ENCODE measurements around the gene CIPC.

CIPC gene

DNA sequence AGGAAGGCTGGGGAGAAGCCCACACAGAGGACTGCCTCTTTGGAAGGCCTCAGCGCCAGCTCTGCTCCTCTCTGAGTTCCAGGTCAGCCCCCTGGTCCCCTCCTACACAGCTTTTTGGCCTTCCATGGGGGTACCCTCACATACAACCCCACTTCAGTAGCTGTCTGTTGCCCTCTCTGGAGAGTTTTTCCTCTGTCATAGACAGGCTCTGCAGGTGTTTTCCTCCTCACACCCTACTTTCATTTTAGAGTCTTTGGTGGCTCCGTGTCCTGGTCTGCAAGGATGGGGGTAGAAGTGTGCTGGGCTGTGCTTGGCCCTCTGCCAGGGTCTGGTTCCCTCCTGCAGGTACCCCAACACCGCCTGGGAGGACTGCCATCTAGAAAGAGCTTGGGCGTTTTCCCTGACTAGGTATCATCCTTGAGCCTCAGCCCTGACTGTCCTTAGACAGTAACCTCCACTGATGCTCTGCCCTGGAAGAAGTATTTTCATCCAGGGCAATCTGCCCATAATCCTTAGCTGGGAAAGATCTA, 28.5 kb downstream of the CIPC start:
- no peaks in the 10 kb centered on the region for H3K9me3 ChIP-seq (ENCODE audit: insufficient read depth, low read length)
- TF ChIP-seq, protein P1, sequence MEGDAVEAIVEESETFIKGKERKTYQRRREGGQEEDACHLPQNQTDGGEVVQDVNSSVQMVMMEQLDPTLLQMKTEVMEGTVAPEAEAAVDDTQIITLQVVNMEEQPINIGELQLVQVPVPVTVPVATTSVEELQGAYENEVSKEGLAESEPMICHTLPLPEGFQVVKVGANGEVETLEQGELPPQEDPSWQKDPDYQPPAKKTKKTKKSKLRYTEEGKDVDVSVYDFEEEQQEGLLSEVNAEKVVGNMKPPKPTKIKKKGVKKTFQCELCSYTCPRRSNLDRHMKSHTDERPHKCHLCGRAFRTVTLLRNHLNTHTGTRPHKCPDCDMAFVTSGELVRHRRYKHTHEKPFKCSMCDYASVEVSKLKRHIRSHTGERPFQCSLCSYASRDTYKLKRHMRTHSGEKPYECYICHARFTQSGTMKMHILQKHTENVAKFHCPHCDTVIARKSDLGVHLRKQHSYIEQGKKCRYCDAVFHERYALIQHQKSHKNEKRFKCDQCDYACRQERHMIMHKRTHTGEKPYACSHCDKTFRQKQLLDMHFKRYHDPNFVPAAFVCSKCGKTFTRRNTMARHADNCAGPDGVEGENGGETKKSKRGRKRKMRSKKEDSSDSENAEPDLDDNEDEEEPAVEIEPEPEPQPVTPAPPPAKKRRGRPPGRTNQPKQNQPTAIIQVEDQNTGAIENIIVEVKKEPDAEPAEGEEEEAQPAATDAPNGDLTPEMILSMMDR (IDR thresholded peaks at IDR 0.05; ENCODE audit: insufficient read depth, low read length, poor library complexity, severe bottlenecking): no peak
- TF ChIP-seq EZH2phosphoT487 (conservative IDR thresholded peaks at IDR 0.05; ENCODE audit: low read length): no peak
- no peak overlapping the region for H3K27ac ChIP-seq (ENCODE audit: low read depth, low read length)
- H3K4me2 ChIP-seq (ENCODE audit: low read depth, low read length, poor library complexity, severe bottlenecking): no peak overlapping the region
- H4K20me1 ChIP-seq (ENCODE audit: low read depth, low read length): no peaks in the 10 kb centered on the region
- no peaks in the 10 kb centered on the region for H3K9me2 ChIP-seq (replicated peaks; ENCODE audit: insufficient read depth, low read length)
- no peaks in the 10 kb centered on the region for H3K79me2 ChIP-seq (ENCODE audit: insufficient read depth, low read length)
- no peak overlapping the region for H3K4me3 ChIP-seq (ENCODE audit: insufficient read depth, low read length, poor library complexity, severe bottlenecking)
- no peaks in the 10 kb centered on the region for H3K27me3 ChIP-seq (ENCODE audit: low read length)
- no peak overlapping the region for H2AFZ ChIP-seq (ENCODE audit: low read depth, low read length, severe bottlenecking)
- no peaks in the 10 kb centered on the region for H3K36me3 ChIP-seq (ENCODE audit: low read length)
- H3F3A ChIP-seq (ENCODE audit: insufficient read depth): peaks cover 15% of the 10 kb centered on the region
- no peak overlapping the region for H3K9ac ChIP-seq (ENCODE audit: low read length)

DNA sequence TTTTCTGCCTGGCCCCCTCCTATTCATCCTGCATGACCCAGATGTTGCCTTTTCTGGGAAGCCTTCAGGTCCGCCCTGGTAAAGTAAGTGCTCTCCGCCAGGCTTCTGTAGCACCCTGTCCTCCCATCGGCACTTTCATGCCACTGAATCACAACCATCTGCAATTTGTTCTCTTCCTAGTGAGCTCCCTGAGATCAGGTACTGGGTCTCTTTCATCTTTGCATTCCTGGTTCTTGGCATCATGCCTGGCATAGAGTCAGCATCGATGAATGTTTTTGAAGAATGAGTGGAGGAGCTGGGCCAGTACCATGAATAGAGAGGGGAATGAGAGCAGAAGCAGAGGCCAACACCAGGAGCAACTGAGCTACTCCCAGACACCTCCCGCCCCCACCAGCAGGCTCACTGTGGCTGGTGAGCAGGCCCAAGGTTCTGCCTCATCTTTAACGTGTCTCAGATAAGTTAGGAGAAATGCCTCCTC, 30.4 kb downstream of the CIPC start:
- no peak overlapping the region for H2AFZ ChIP-seq (ENCODE audit: low read depth, low read length, severe bottlenecking)
- no peak overlapping the region for H3K4me3 ChIP-seq (ENCODE audit: insufficient read depth, low read length, poor library complexity, severe bottlenecking)
- H3K27me3 ChIP-seq (ENCODE audit: low read length): no peaks in the 10 kb centered on the region
- H3K9ac ChIP-seq (ENCODE audit: low read length): no peak overlapping the region
- TF ChIP-seq, protein P1 (IDR thresholded peaks at IDR 0.05; ENCODE audit: insufficient read depth, low read length, poor library complexity, severe bottlenecking): no peak
- no peak for TF ChIP-seq EZH2phosphoT487 (conservative IDR thresholded peaks at IDR 0.05; ENCODE audit: low read length)
- H4K20me1 ChIP-seq (ENCODE audit: low read depth, low read length): no peaks in the 10 kb centered on the region
- H3K27ac ChIP-seq (ENCODE audit: low read depth, low read length): no peak overlapping the region
- H3K36me3 ChIP-seq (ENCODE audit: low read length): no peaks in the 10 kb centered on the region
- no peaks in the 10 kb centered on the region for H3K9me2 ChIP-seq (replicated peaks; ENCODE audit: insufficient read depth, low read length)
- no peaks in the 10 kb centered on the region for H3K9me3 ChIP-seq (ENCODE audit: insufficient read depth, low read length)
- peaks cover 4% of the 10 kb centered on the region; the same call in 1 of the 2 replicates for H3F3A ChIP-seq (ENCODE audit: insufficient read depth)
- no peak overlapping the region for H3K4me2 ChIP-seq (ENCODE audit: low read depth, low read length, poor library complexity, severe bottlenecking)
- H3K79me2 ChIP-seq (ENCODE audit: insufficient read depth, low read length): no peaks in the 10 kb centered on the region

DNA sequence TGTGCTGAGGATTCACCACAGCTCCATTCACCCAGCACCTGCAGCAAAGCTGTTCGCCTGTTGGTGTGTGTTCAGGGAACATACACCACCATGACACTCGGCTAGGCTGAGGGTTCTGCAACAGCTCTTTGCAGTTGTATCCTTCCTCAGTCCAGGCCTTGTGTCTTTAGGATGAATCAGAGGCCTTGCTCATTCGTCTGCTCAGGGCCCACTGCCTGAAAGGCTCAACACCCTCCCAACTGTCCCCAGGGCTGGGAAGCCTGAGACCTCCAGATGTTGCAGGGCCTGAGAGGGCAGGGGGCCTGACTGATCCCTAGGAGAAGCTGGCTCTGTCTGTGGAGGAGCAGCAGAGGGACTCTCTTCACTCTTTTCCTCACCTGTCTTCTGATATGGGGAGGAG, 32.3 kb downstream of the CIPC start:
- Histone ChIP-seq H3K9ac (ENCODE audit: low read length) (no peak overlapping the region), H3K36me3 (ENCODE audit: low read length) (no peaks in the 10 kb centered on the region), H3K79me2 (ENCODE audit: insufficient read depth, low read length) (no peaks in the 10 kb centered on the region), H3K9me2 (replicated peaks; ENCODE audit: insufficient read depth, low read length) (no peaks in the 10 kb centered on the region), H4K20me1 (ENCODE audit: low read depth, low read length) (no peaks in the 10 kb centered on the region), H3K27me3 (ENCODE audit: low read length) (no peaks in the 10 kb centered on the region), H2AFZ (ENCODE audit: low read depth, low read length, severe bottlenecking) (no peak overlapping the region), H3F3A (ENCODE audit: insufficient read depth) (no peaks in the 10 kb centered on the region), H3K4me2 (ENCODE audit: low read depth, low read length, poor library complexity, severe bottlenecking) (no peak overlapping the region), H3K4me3 (ENCODE audit: insufficient read depth, low read length, poor library complexity, severe bottlenecking) (no peak overlapping the region), H3K9me3 (ENCODE audit: insufficient read depth, low read length) (no peaks in the 10 kb centered on the region), H3K27ac (ENCODE audit: low read depth, low read length) (no peak overlapping the region)
- no peak for TF ChIP-seq EZH2phosphoT487 (conservative IDR thresholded peaks at IDR 0.05; ENCODE audit: low read length)
- TF ChIP-seq, protein P1 (IDR thresholded peaks at IDR 0.05; ENCODE audit: insufficient read depth, low read length, poor library complexity, severe bottlenecking): no peak

All from SU-DHL-6 (cell line).